Neural cell (in vitro differentiated cells): ENCODE measurements around the gene SLC6A1.

ENCODE experiments used
- CTCF ChIP-seq: fragments of 450-650 bp; IDR thresholded peaks from 2 replicates; pipeline ENCODE4 v1.5.1; 2014; ENCODE audit warnings: antibody characterized with exemption, mild to moderate bottlenecking, moderate library complexity; ENCODE audit not compliant: poor library complexity, severe bottlenecking
- EZH2 ChIP-seq: fragments of 200-600, 300-800 bp; shearing (Covaris generic), sonication (generic); IDR thresholded peaks from 2 replicates; pipeline ENCODE4 v1.6.1; 2014; ENCODE audit warnings: antibody characterized with exemption, low read length, borderline replicate concordance, mild to moderate bottlenecking; ENCODE audit not compliant: insufficient read depth, poor library complexity, severe bottlenecking
- POLR2AphosphoS5 ChIP-seq: IDR thresholded peaks from 2 replicates; pipeline ENCODE4 v1.6.1; 2012
- RAD21 ChIP-seq: fragments of 450-650 bp; conservative IDR thresholded peaks from 2 replicates; pipeline ENCODE4 v1.6.1; 2014; ENCODE audit warnings: antibody characterized with exemption, mild to moderate bottlenecking, moderate library complexity
- REST ChIP-seq: IDR thresholded peaks from 2 replicates; pipeline ENCODE4 v1.6.1; 2012; ENCODE audit warnings: borderline replicate concordance
- SMC3 ChIP-seq: fragments of 450-650 bp; conservative IDR thresholded peaks from 2 replicates; pipeline ENCODE4 v1.6.1; 2014; ENCODE audit warnings: antibody characterized with exemption, mild to moderate bottlenecking, moderate library complexity; ENCODE audit not compliant: poor library complexity

GRCh38 chr3:11074451-11074850 is 81.9 kb downstream of the SLC6A1 start:
- no peak for TF ChIP-seq CTCF
- no peak for TF ChIP-seq SMC3
- no peak for TF ChIP-seq EZH2
- no peak for TF ChIP-seq POLR2AphosphoS5
- no peak for TF ChIP-seq RAD21
- no peak for TF ChIP-seq REST
